ENCODE data around the gene HSPA8. TPM values are rescaled to one million over a fixed set of nuclear protein-coding genes. Genes with fewer than 3 reads are reported as not detected.
A peak's percentile ranks its signal among the peaks of the same experiment; 100 is the strongest.

Gene HSPA8
- total RNA-seq, 4 donors from 2014 or later = 767 to 1,626 (median 1,046) TPM

- H3K27me3 ChIP-seq = no peaks in the 10 kb centered on the region
- 41 to 67% methylated on average over 5 of the region's 5 CpGs for WGBS, 2 donors
- peak overlapping the region in 3 of 4 donors; percentile 64 to 69 (median 67) for H3K27ac ChIP-seq
- peaks cover 0 to 40% (median 7%) of the 10 kb centered on the region in 3 donors for H3K4me1 ChIP-seq
- DNase-seq = no peak
- peaks cover 0 to 11% (median 0%) of the 10 kb centered on the region in 3 donors for H3K36me3 ChIP-seq
- peak overlapping the region in 2 of 4 donors; percentile 12 to 47 for H3K4me3 ChIP-seq
- TF ChIP-seq CTCF (IDR thresholded peaks at IDR 0.05) (no peak), POLR2A (IDR thresholded peaks at IDR 0.05) (no peak)
- intact Hi-C loops (cut with DNase I) = no loop called here
- H3K9me3 ChIP-seq = no peaks in the 10 kb centered on the region
Measured at GRCh38 chr11:123069908-123070821, 8.2 kb upstream of the HSPA8 start.

GRCh38 chr11:123065621-123066020 lies 3.7 kb upstream of the HSPA8 start:
- peaks cover 8 to 43% (median 18%) of the 10 kb centered on the region in 3 donors for H3K4me1 ChIP-seq
- H3K9me3 ChIP-seq = no peaks in the 10 kb centered on the region
- no peaks in the 10 kb centered on the region for H3K27me3 ChIP-seq
- H3K4me3 ChIP-seq = no peak overlapping the region
- H3K27ac ChIP-seq = no peak overlapping the region
- no peak for DNase-seq
- TF ChIP-seq CTCF (IDR thresholded peaks at IDR 0.05) (no peak), POLR2A (IDR thresholded peaks at IDR 0.05) (no peak)
- WGBS, 2 donors = 80 to 86% methylated on average over 2 of the region's 2 CpGs
- intact Hi-C loops (cut with DNase I) = no loop called here
- peaks cover 0 to 5% (median 0%) of the 10 kb centered on the region in 3 donors for H3K36me3 ChIP-seq

GRCh38 chr11:123063826-123064657 lies 2.1 kb upstream of the HSPA8 start:
- Histone ChIP-seq H3K36me3 (peaks cover 0 to 21% (median 5%) of the 10 kb centered on the region in 3 donors), H3K4me3 (peak overlapping the region in 3 of 4 donors; percentile 91 to 98 (median 96)), H3K27me3 (no peaks in the 10 kb centered on the region), H3K27ac (peak overlapping the region; percentile 100), H3K4me1 (peaks cover 22 to 54% (median 28%) of the 10 kb centered on the region in 3 donors), H3K9me3 (no peaks in the 10 kb centered on the region)
- 31 to 57% methylated on average over 9 of the region's 9 CpGs for WGBS, 2 donors
- intact Hi-C loops (cut with DNase I) = no loop called here
- TF ChIP-seq CTCF (IDR thresholded peaks at IDR 0.05) (no peak), POLR2A (IDR thresholded peaks at IDR 0.05) (no peak)
- DNase-seq = no peak

- no peak for DNase-seq
- H3K27me3 ChIP-seq = no peaks in the 10 kb centered on the region
- H3K27ac ChIP-seq = peak overlapping the region; percentile 100
- peak overlapping the region; percentile 65 to 98 (median 94) for H3K4me3 ChIP-seq
- 3% methylated on average over 21 to 28 of the region's 37 CpGs for WGBS, 2 donors
- TF ChIP-seq POLR2A (IDR thresholded peaks at IDR 0.05) (no peak), CTCF (IDR thresholded peaks at IDR 0.05) (no peak)
- intact Hi-C loops (cut with DNase I) = no loop called here
- H3K9me3 ChIP-seq = no peaks in the 10 kb centered on the region
- H3K4me1 ChIP-seq = peaks cover 30 to 54% (median 33%) of the 10 kb centered on the region in 3 donors
- peaks cover 6 to 30% (median 9%) of the 10 kb centered on the region in 3 donors for H3K36me3 ChIP-seq
Measured at GRCh38 chr11:123062892-123063825, 1.2 kb upstream of the HSPA8 start.
